ENCODE measurements around the gene SYNE2.

DNA sequence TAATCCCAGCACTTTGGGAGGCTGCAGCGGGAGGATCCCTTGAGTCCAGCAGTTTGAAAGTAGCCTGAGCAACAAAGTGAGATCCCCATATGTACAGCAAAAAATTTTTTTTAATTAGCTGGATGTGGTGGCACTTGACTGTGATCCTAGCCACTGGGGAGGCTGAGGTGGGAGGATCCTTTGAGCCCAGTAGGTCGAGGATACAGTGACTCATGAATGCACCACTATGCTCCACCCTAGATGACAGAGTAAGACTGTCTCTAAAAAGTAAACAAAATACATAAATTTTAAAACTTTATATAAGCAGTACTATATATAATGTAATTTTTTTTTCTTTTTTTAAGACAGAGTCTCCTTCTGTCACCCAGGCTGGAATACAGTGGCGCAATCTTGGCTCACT lies 326.0 kb downstream of the SYNE2 start:
- TF ChIP-seq, protein P1, sequence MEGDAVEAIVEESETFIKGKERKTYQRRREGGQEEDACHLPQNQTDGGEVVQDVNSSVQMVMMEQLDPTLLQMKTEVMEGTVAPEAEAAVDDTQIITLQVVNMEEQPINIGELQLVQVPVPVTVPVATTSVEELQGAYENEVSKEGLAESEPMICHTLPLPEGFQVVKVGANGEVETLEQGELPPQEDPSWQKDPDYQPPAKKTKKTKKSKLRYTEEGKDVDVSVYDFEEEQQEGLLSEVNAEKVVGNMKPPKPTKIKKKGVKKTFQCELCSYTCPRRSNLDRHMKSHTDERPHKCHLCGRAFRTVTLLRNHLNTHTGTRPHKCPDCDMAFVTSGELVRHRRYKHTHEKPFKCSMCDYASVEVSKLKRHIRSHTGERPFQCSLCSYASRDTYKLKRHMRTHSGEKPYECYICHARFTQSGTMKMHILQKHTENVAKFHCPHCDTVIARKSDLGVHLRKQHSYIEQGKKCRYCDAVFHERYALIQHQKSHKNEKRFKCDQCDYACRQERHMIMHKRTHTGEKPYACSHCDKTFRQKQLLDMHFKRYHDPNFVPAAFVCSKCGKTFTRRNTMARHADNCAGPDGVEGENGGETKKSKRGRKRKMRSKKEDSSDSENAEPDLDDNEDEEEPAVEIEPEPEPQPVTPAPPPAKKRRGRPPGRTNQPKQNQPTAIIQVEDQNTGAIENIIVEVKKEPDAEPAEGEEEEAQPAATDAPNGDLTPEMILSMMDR (conservative IDR thresholded peaks at IDR 0.05) = no peak
- TF ChIP-seq EZH2 (IDR thresholded peaks at IDR 0.05; ENCODE audit: low read depth) = no peak

Data from PC-9 (cell line).